Vagina (tissue), 2 donors: ENCODE measurements around the gene POLK. TPM values are rescaled to one million over a fixed set of nuclear protein-coding genes. Genes with fewer than 3 reads are reported as not detected.

Source experiments
- DNase-seq, 2 donors: peaks; one replicate each; pipeline ENCODE4 v3.0.0-alpha.2; 2017; ENCODE audit errors: extremely low spot score in 2 of 2
- H3K27ac ChIP-seq: fragments of 200-600 bp; sonication (generic); one replicate; pipeline ENCODE4 v1.5.1; 2019
- H3K27me3 ChIP-seq: fragments of 200-600 bp; sonication (generic); one replicate; pipeline ENCODE4 v1.5.1; 2019
- H3K36me3 ChIP-seq, 2 donors: fragments of 200-600 bp; sonication (generic); one replicate each; pipeline ENCODE4 v1.5.1; 2017 to 2019
- H3K4me1 ChIP-seq: fragments of 200-600 bp; sonication (generic); one replicate; pipeline ENCODE4 v1.5.1; 2019
- H3K4me3 ChIP-seq, 2 donors: fragments of 200-600 bp; sonication (generic); 1 replicate in 1 of 2; 2 replicates in 1 of 2; pipeline ENCODE4 v1.5.1; 2016 to 2019
- H3K9me3 ChIP-seq: fragments of 200-600 bp; sonication (generic); one replicate; pipeline ENCODE4 v1.5.1; 2019
- POLR2A ChIP-seq, 2 donors: fragments of 450-650 bp; IDR thresholded peaks; one replicate each; pipeline ENCODE4 v1.6.1; 2017; ENCODE audit warnings: antibody characterized with exemption in 2 of 2, mild to moderate bottlenecking in 2 of 2, moderate library complexity in 2 of 2
- POLR2AphosphoS5 ChIP-seq, 2 donors: sonication (generic); formaldehyde crosslinking; IDR thresholded peaks; one replicate each; pipeline ENCODE4 v1.9.0; 2017; ENCODE audit warnings: antibody characterized with exemption in 2 of 2, mild to moderate bottlenecking in 2 of 2, low read depth in 1 of 2; ENCODE audit not compliant: insufficient read depth in 1 of 2
- intact Hi-C: fragments of 100-400 bp; cut with DNase I; formaldehyde crosslinking; loops from one replicate; pipeline ENCODE4 v1.15.1; 2023
- total RNA-seq: library from RNA; depleted of rRNA; stranded (reverse); fragments of >200 nt; gene quantifications from one replicate; pipeline ENCODE4 v1.2.3, GENCODE V29; 2016
- TF ChIP-seq, protein P1 (sequence below), 3 experiments: fragments of 450-650 bp in 2 of 3; fragments of 200-600 bp in 1 of 3; sonication (generic) in 1 of 3; IDR thresholded peaks; one replicate each; pipeline ENCODE4 v1.5.1; 2017 to 2019; ENCODE audit warnings: antibody characterized with exemption in 3 of 3, mild to moderate bottlenecking in 2 of 3, moderate library complexity in 2 of 3

Gene POLK
- total RNA-seq, 1 donor from 2014 or later = 31.4 TPM

GRCh38 chr5:75620184-75620959 is 108.7 kb downstream of the POLK start:
- H3K4me3 ChIP-seq = no peak overlapping the region
- no peak for TF ChIP-seq POLR2AphosphoS5 (IDR thresholded peaks at IDR 0.05; ENCODE audit: insufficient read depth in 1 of 2, low read depth in 1 of 2)
- TF ChIP-seq, protein P1, sequence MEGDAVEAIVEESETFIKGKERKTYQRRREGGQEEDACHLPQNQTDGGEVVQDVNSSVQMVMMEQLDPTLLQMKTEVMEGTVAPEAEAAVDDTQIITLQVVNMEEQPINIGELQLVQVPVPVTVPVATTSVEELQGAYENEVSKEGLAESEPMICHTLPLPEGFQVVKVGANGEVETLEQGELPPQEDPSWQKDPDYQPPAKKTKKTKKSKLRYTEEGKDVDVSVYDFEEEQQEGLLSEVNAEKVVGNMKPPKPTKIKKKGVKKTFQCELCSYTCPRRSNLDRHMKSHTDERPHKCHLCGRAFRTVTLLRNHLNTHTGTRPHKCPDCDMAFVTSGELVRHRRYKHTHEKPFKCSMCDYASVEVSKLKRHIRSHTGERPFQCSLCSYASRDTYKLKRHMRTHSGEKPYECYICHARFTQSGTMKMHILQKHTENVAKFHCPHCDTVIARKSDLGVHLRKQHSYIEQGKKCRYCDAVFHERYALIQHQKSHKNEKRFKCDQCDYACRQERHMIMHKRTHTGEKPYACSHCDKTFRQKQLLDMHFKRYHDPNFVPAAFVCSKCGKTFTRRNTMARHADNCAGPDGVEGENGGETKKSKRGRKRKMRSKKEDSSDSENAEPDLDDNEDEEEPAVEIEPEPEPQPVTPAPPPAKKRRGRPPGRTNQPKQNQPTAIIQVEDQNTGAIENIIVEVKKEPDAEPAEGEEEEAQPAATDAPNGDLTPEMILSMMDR (IDR thresholded peaks at IDR 0.05) = no peak
- no peak for TF ChIP-seq POLR2A (IDR thresholded peaks at IDR 0.05)
- no peak overlapping the region for H3K27ac ChIP-seq
- no peak for DNase-seq
- no peaks in the 10 kb centered on the region for H3K9me3 ChIP-seq
- peaks cover 22% of the 10 kb centered on the region for H3K4me1 ChIP-seq
- H3K36me3 ChIP-seq = no peaks in the 10 kb centered on the region
- intact Hi-C loops = no loop called here
- H3K27me3 ChIP-seq = no peaks in the 10 kb centered on the region

DNA sequence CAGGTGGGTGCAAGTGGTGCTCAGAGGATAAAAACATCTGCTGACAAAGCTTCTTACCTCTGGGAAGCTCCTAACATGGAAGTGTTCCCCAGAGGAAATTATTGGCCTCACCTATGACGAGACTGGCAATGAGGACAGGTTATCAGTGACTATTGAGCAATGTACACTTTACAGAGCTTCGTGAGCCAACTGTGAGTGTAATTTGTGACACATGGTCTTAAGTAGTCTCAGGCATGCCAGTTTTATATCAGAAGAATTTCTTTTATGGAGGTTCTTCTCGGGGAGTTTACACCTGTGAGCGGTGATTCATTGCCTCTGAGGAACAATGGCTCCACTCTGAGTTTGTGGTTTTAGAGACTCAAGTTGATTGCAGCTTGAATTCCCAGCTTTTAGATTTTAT is 110.9 kb downstream of the POLK start:
- Histone ChIP-seq H3K36me3 (no peaks in the 10 kb centered on the region), H3K4me1 (peaks cover 17% of the 10 kb centered on the region), H3K27me3 (no peaks in the 10 kb centered on the region), H3K9me3 (no peaks in the 10 kb centered on the region), H3K27ac (peak overlapping the region; percentile 42), H3K4me3 (no peak overlapping the region)
- TF ChIP-seq POLR2AphosphoS5 (IDR thresholded peaks at IDR 0.05; ENCODE audit: insufficient read depth in 1 of 2, low read depth in 1 of 2) (peak in 1 of 2 donors; percentile 87), POLR2A (IDR thresholded peaks at IDR 0.05) (no peak)
- TF ChIP-seq, protein P1 (IDR thresholded peaks at IDR 0.05) = no peak
- intact Hi-C loops = no loop called here
- DNase-seq = no peak

GRCh38 chr5:75623846-75624245 is 112.2 kb downstream of the POLK start:
- no peaks in the 10 kb centered on the region for H3K9me3 ChIP-seq
- TF ChIP-seq POLR2A (IDR thresholded peaks at IDR 0.05) (no peak), POLR2AphosphoS5 (IDR thresholded peaks at IDR 0.05; ENCODE audit: insufficient read depth in 1 of 2, low read depth in 1 of 2) (no peak)
- TF ChIP-seq, protein P1 (IDR thresholded peaks at IDR 0.05) = no peak
- intact Hi-C loops = no loop called here
- H3K4me1 ChIP-seq = peaks cover 17% of the 10 kb centered on the region
- H3K27me3 ChIP-seq = no peaks in the 10 kb centered on the region
- no peaks in the 10 kb centered on the region for H3K36me3 ChIP-seq
- DNase-seq = no peak
- H3K27ac ChIP-seq = no peak overlapping the region
- H3K4me3 ChIP-seq = no peak overlapping the region

GRCh38 chr5:75626959-75627358 is 115.3 kb downstream of the POLK start:
- intact Hi-C loops = no loop called here
- no peaks in the 10 kb centered on the region for H3K27me3 ChIP-seq
- no peak overlapping the region for H3K4me3 ChIP-seq
- H3K27ac ChIP-seq = no peak overlapping the region
- peaks cover 5% of the 10 kb centered on the region for H3K4me1 ChIP-seq
- TF ChIP-seq POLR2AphosphoS5 (IDR thresholded peaks at IDR 0.05; ENCODE audit: insufficient read depth in 1 of 2, low read depth in 1 of 2) = no peak
- TF ChIP-seq POLR2A (IDR thresholded peaks at IDR 0.05) = no peak
- TF ChIP-seq, protein P1 (IDR thresholded peaks at IDR 0.05) = no peak
- no peak for DNase-seq
- no peaks in the 10 kb centered on the region for H3K36me3 ChIP-seq
- no peaks in the 10 kb centered on the region for H3K9me3 ChIP-seq

GRCh38 chr5:75627801-75628200 is 116.1 kb downstream of the POLK start:
- intact Hi-C loops = no loop called here
- Histone ChIP-seq H3K27ac (no peak overlapping the region), H3K4me3 (no peak overlapping the region), H3K27me3 (no peaks in the 10 kb centered on the region), H3K36me3 (no peaks in the 10 kb centered on the region), H3K4me1 (no peaks in the 10 kb centered on the region), H3K9me3 (no peaks in the 10 kb centered on the region)
- no peak for TF ChIP-seq POLR2A (IDR thresholded peaks at IDR 0.05)
- DNase-seq = no peak
